Activated gamma-delta T cell treated with Interleukin-2 at 50 U/mL for 16 hours (primary cell): Measurements from ENCODE around the gene BSX.

Experiments
- DNase-seq: peaks from one replicate; pipeline ENCODE4 v3.0.0-alpha.2; 2020

BSX gene

DNA sequence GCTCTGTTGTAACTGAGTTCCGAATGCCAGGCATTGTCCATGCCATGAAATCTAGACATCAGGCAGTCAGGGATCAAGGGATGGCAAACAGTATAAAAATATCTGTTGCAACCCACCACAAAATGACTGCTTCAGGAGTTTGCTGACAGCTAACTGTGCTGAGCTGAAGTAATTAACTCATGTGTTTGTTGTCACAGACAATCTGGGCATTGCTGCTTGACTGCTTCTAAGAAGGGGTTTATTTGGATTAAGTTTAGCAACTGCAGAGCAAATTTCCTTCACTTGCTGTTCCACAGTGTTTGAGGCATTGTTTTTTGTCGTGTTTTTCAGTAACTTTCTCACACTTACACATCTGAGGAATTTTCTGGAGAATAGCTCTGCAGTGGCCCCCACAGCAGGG lies 30.4 kb downstream of the BSX start:
- DNase-seq, result no peak

DNA sequence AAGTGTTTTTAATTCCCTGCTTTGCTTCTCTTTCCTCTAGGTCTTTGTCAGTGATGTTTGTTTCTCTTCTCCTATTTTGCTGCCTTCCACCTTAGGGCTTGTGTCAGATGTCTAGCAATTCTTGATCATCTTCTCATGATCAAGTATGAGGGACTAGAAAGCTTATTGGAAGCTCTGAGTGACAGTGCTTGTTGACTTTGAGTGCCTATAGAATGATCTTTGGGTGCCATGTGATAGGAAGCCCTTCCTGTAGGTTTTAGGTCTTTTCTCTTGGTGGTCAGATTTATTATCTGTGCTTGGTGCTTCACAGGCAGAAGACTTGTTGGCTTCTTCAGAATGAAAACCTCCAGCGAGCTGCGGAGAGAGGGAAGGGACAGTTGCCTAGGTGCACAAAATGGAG lies 43.1 kb downstream of the BSX start:
- no peak for DNase-seq

DNA sequence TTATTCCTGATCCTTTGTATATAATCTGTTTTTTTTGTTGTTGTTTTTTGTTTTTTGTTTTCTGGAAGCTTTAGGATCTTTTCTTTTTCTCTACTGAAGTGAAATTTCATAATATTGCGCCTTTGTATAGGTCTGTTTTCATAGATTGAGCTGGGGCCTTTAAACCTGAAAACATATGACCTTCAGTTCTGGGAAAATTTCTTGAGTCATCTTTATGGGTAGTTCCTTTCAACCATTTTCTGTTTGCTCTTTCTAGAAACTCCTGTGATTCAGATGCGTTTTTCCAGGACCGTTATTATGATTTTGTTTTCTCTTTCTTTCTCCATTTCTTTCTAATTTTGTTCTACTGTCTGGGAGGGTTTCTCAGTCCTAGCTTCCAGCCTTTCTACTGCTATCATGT lies 43.7 kb downstream of the BSX start:
- DNase-seq, result no peak

DNA sequence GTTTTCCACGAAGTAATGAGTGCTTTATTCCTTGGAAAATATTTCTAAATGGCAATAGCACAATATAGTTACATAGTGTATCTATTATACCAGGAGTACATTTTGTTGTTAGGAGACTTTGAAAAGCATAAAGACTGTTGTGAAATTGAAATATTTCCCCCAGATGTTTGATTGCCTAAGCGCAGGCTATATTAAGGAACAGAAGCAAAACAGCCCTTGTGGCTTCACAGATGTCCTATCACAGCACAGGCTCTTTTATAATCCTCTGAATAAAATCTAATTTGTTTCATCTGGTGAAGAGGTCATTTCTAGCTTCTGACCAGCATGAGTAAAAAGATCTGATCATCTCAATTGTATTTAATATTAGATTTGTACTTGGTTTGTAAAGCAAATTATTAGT lies 48.2 kb downstream of the BSX start:
- DNase-seq, result no peak

DNA sequence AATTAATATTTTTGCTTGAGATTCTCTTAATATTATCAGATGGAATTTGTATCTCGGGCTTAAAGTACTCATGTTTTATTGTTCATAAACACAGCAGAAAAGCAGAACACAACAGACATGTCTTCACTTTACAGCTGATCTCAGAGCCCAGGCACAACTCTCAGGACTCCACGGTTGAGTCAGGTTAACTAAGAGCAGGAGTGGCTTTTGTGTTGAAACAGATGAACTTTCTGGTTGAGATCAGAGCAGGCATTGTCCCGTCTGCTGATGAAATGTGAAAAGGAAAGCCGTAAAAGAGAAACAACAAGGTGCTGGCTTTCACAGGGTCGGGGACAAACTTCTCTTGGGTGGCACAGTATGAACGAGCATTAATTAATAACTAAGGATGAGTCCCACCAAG lies 50.1 kb downstream of the BSX start:
- no peak for DNase-seq
